Measurements from ENCODE around the gene MGLL. TPM values are rescaled to one million over a fixed set of nuclear protein-coding genes. Genes with fewer than 3 reads are reported as not detected.

Gene MGLL
- total and polyA plus RNA-seq, 4 donors: 9.4 to 277 (median 74.2) TPM

- WGBS: 94% methylated on average over 3 of the region's 3 CpGs
- no peaks in the 10 kb centered on the region for H3K9me3 ChIP-seq (ENCODE audit: control insufficient read depth in 4 of 4, low read length in 3 of 4)
- H3K4me3 ChIP-seq (ENCODE audit: low read depth in 1 of 3, low read length in 3 of 3): no peak overlapping the region
- no peak overlapping the region for H3K27ac ChIP-seq (ENCODE audit: low read depth in 1 of 2, low read length in 2 of 2)
- H3K36me3 ChIP-seq (ENCODE audit: control insufficient read depth in 4 of 4, insufficient read depth in 3 of 4, low read depth in 1 of 4, low read length in 3 of 4): peaks cover 4 to 9% (median 5%) of the 10 kb centered on the region in 4 donors
- DNase-seq (ENCODE audit: low spot score): no peak
- peak overlapping the region in 1 of 2 donors; percentile 23 for H3K9ac ChIP-seq (ENCODE audit: low read depth in 1 of 2, low read length in 2 of 2)
- no peaks in the 10 kb centered on the region for H3K27me3 ChIP-seq (ENCODE audit: control insufficient read depth in 4 of 4, insufficient read depth in 4 of 4, low read length in 3 of 4)
- TF ChIP-seq FOXA1 (IDR thresholded peaks at IDR 0.05) (no peak), HNF4G (IDR thresholded peaks at IDR 0.05) (no peak), GABPA (IDR thresholded peaks at IDR 0.05 in 1 of 2, conservative IDR thresholded peaks at IDR 0.05 in 1 of 2) (no peak), NR2F2 (IDR thresholded peaks at IDR 0.05) (no peak), RAD21 (IDR thresholded peaks at IDR 0.05) (no peak), TAF1 (conservative IDR thresholded peaks at IDR 0.05) (no peak), ATF3 (IDR thresholded peaks at IDR 0.05) (no peak), MAX (IDR thresholded peaks at IDR 0.05) (no peak), RXRA (IDR thresholded peaks at IDR 0.05) (no peak), CTCF (IDR thresholded peaks at IDR 0.05; ENCODE audit: low read depth, low read length, missing input control) (no peak), YY1 (IDR thresholded peaks at IDR 0.05) (no peak), SP1 (IDR thresholded peaks at IDR 0.05) (no peak), HNF4A (conservative IDR thresholded peaks at IDR 0.05) (no peak), FOXA2 (IDR thresholded peaks at IDR 0.05) (no peak)
- peaks cover 0 to 24% (median 14%) of the 10 kb centered on the region in 4 donors for H3K4me1 ChIP-seq (ENCODE audit: control insufficient read depth in 4 of 4, insufficient read depth in 4 of 4, low read length in 3 of 4)
Observed at GRCh38 chr3:127749361-127749760, 73.0 kb downstream of the MGLL start.

GRCh38 chr3:127748754-127749327 lies 73.5 kb downstream of the MGLL start:
- no peak overlapping the region for H3K4me3 ChIP-seq (ENCODE audit: low read depth in 1 of 3, low read length in 3 of 3)
- H3K4me1 ChIP-seq (ENCODE audit: control insufficient read depth in 4 of 4, insufficient read depth in 4 of 4, low read length in 3 of 4): peaks cover 0 to 24% (median 14%) of the 10 kb centered on the region in 4 donors
- DNase-seq (ENCODE audit: low spot score): no peak
- H3K27ac ChIP-seq (ENCODE audit: low read depth in 1 of 2, low read length in 2 of 2): no peak overlapping the region
- no peaks in the 10 kb centered on the region for H3K9me3 ChIP-seq (ENCODE audit: control insufficient read depth in 4 of 4, low read length in 3 of 4)
- no peak for TF ChIP-seq FOXA2 (IDR thresholded peaks at IDR 0.05)
- no peak for TF ChIP-seq MAX (IDR thresholded peaks at IDR 0.05)
- TF ChIP-seq HNF4A (conservative IDR thresholded peaks at IDR 0.05): peak in 1 of 2 donors; percentile 43
- peaks cover 3 to 12% (median 5%) of the 10 kb centered on the region in 4 donors for H3K36me3 ChIP-seq (ENCODE audit: control insufficient read depth in 4 of 4, insufficient read depth in 3 of 4, low read depth in 1 of 4, low read length in 3 of 4)
- WGBS: 76% methylated on average over 9 of the region's 9 CpGs
- no peaks in the 10 kb centered on the region for H3K27me3 ChIP-seq (ENCODE audit: control insufficient read depth in 4 of 4, insufficient read depth in 4 of 4, low read length in 3 of 4)
- no peak overlapping the region for H3K9ac ChIP-seq (ENCODE audit: low read depth in 1 of 2, low read length in 2 of 2)

DNA sequence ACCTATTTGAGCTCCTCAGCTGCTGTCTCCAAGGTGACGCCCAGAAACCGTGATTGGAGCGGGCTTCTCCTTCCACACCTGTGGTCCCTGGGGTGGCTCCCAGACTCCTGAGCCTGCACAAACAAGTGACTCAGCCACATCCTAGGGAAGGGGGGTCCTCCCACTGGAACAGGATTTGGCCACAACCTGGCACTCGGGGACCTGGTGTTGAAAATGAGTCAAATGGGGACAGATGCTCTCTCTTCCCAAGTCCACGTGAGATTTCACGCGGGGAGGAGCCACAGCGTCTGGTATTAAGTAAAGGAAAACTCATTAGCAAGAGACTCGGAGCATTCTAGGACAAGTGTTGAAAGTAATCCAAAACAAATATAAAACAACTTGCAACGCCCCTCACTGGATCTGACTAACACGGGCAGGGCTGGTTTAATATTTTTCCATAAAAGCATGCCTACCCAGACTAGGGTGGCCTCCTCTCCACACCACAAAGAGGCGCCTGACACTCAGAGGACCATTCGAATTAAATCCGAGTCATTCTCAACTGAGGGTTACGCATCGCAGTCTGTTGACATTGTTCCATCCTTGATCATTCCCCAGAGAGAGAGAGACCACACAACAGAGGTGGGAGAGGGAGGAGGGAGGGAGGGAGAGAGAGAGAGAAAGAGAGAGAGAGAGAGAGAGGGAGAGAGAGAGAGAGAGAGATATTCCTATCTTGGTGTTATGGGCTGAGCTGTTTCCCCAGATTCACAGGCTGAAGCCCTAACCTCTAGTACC lies 74.4 kb downstream of the MGLL start:
- no peak overlapping the region for H3K4me3 ChIP-seq (ENCODE audit: low read depth in 1 of 3, low read length in 3 of 3)
- peaks cover 0 to 24% (median 12%) of the 10 kb centered on the region in 4 donors for H3K4me1 ChIP-seq (ENCODE audit: control insufficient read depth in 4 of 4, insufficient read depth in 4 of 4, low read length in 3 of 4)
- H3K9ac ChIP-seq (ENCODE audit: low read depth in 1 of 2, low read length in 2 of 2): no peak overlapping the region
- no peak overlapping the region for H3K27ac ChIP-seq (ENCODE audit: low read depth in 1 of 2, low read length in 2 of 2)
- no peaks in the 10 kb centered on the region for H3K9me3 ChIP-seq (ENCODE audit: control insufficient read depth in 4 of 4, low read length in 3 of 4)
- 72% methylated on average over 16 of the region's 16 CpGs for WGBS
- no peaks in the 10 kb centered on the region for H3K27me3 ChIP-seq (ENCODE audit: control insufficient read depth in 4 of 4, insufficient read depth in 4 of 4, low read length in 3 of 4)
- DNase-seq (ENCODE audit: low spot score): no peak
- peaks cover 3 to 7% (median 5%) of the 10 kb centered on the region in 4 donors for H3K36me3 ChIP-seq (ENCODE audit: control insufficient read depth in 4 of 4, insufficient read depth in 3 of 4, low read depth in 1 of 4, low read length in 3 of 4)
- no peak for TF ChIP-seq GABPA (IDR thresholded peaks at IDR 0.05 in 1 of 2, conservative IDR thresholded peaks at IDR 0.05 in 1 of 2)
- TF ChIP-seq, protein P1, sequence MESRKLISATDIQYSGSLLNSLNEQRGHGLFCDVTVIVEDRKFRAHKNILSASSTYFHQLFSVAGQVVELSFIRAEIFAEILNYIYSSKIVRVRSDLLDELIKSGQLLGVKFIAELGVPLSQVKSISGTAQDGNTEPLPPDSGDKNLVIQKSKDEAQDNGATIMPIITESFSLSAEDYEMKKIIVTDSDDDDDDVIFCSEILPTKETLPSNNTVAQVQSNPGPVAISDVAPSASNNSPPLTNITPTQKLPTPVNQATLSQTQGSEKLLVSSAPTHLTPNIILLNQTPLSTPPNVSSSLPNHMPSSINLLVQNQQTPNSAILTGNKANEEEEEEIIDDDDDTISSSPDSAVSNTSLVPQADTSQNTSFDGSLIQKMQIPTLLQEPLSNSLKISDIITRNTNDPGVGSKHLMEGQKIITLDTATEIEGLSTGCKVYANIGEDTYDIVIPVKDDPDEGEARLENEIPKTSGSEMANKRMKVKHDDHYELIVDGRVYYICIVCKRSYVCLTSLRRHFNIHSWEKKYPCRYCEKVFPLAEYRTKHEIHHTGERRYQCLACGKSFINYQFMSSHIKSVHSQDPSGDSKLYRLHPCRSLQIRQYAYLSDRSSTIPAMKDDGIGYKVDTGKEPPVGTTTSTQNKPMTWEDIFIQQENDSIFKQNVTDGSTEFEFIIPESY (IDR thresholded peaks at IDR 0.05): no peak
- TF ChIP-seq FOXA2 (IDR thresholded peaks at IDR 0.05): no peak
- no peak for TF ChIP-seq HNF4G (IDR thresholded peaks at IDR 0.05)
- TF ChIP-seq YY1 (IDR thresholded peaks at IDR 0.05): no peak
- TF ChIP-seq ATF3 (IDR thresholded peaks at IDR 0.05): no peak
- TF ChIP-seq, protein P2, sequence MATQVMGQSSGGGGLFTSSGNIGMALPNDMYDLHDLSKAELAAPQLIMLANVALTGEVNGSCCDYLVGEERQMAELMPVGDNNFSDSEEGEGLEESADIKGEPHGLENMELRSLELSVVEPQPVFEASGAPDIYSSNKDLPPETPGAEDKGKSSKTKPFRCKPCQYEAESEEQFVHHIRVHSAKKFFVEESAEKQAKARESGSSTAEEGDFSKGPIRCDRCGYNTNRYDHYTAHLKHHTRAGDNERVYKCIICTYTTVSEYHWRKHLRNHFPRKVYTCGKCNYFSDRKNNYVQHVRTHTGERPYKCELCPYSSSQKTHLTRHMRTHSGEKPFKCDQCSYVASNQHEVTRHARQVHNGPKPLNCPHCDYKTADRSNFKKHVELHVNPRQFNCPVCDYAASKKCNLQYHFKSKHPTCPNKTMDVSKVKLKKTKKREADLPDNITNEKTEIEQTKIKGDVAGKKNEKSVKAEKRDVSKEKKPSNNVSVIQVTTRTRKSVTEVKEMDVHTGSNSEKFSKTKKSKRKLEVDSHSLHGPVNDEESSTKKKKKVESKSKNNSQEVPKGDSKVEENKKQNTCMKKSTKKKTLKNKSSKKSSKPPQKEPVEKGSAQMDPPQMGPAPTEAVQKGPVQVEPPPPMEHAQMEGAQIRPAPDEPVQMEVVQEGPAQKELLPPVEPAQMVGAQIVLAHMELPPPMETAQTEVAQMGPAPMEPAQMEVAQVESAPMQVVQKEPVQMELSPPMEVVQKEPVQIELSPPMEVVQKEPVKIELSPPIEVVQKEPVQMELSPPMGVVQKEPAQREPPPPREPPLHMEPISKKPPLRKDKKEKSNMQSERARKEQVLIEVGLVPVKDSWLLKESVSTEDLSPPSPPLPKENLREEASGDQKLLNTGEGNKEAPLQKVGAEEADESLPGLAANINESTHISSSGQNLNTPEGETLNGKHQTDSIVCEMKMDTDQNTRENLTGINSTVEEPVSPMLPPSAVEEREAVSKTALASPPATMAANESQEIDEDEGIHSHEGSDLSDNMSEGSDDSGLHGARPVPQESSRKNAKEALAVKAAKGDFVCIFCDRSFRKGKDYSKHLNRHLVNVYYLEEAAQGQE (IDR thresholded peaks at IDR 0.05): no peak
- no peak for TF ChIP-seq RXRA (IDR thresholded peaks at IDR 0.05)
- TF ChIP-seq EGR1 (IDR thresholded peaks at IDR 0.05; ENCODE audit: low read depth in 2 of 2): no peak
- no peak for TF ChIP-seq NR2F2 (IDR thresholded peaks at IDR 0.05)
- no peak for TF ChIP-seq TAF1 (conservative IDR thresholded peaks at IDR 0.05)
